ENCODE results near the gene PDXDC1.
"Not testable (repeated sequence)": the region's sequence is repeated elsewhere in the genome, so short reads cannot be mapped to it uniquely, and the experiment has no call there.

Gene PDXDC1

DNA sequence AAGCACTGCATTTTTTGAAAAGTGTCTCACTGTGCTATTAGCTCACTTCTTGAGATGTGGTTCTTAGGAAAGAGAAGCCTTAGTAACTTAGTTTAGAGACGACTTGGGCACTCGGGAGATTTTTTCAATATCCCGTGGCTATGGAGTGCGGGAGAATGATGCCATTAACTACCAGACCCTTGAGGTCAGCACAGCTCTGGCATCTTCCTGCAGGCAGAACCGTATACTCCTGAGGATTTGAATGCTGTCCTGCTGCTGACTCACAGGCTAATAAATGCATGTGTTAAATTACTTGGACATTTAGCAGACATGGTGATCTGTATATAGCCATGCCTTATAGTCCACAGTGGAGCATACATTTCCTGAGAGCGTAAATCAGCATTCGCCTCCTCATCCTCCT lies 46.6 kb downstream of the PDXDC1 start:
- peak; percentile 76 for DNase-seq

DNA sequence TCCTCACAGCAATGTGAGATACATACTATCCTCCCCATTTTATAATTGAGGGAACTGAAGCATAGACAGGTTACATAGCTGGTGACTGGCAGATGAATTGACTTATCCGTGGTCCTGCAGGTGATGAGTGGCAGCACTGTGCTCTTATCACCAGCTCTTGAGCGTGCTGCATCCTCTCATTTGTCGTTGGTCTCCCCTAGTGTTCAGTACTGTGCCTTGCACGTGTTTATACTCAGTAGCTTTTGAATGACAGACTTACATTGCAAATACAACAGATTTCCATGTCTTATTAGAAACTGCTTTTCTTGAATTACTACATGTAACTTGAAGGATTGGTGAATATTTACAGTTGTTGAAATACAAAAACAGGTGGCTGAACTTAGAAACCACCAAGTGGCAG lies 47.4 kb downstream of the PDXDC1 start:
- DNase-seq = peak; percentile 14

- DNase-seq = not testable (repeated sequence)
Measured at GRCh38 chr16:15023381-15024077, 48.7 kb downstream of the PDXDC1 start.

- DNase-seq = not testable (repeated sequence)
Measured at GRCh38 chr16:15024858-15025199, 50.0 kb downstream of the PDXDC1 start.

DNA sequence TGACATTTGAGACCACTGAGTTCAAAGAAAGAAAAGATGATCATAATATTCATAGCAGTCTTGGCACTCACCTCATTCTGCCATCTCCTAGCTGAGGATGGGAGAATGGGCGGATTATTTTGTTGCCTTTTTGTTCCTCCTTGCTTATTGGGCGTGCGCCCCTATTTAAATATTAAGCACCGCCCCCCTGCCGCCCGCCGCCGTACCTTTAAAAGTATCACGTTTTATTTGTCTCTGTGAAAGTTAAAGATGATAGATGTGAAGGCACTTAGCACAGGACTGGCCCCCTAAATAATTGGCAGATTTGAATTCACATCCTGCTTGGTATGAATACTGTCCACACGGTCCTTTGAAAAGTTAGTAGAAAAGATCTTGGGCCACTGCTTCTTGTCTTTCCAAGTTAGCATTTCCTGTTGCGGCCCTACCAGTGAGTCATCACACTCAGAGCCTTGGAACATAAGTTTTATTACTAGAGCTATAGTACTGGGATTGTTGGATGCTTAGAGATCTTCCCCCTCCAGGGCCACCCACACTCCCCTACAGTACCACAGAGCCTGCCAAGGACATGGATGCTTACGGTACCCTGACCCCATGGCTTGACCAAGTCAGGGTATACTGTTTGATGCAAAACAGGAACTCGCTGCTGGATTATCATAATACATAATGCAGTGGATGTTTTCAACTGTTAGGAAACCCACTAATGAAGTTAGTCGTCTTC lies 50.6 kb downstream of the PDXDC1 start:
- peak; percentile 57 for DNase-seq

GRCh38 chr16:15027051-15027450 lies 52.2 kb downstream of the PDXDC1 start:
- not testable (repeated sequence) for DNase-seq

GRCh38 chr16:15027503-15028344 lies 52.9 kb downstream of the PDXDC1 start:
- DNase-seq = not testable (repeated sequence)

DNA sequence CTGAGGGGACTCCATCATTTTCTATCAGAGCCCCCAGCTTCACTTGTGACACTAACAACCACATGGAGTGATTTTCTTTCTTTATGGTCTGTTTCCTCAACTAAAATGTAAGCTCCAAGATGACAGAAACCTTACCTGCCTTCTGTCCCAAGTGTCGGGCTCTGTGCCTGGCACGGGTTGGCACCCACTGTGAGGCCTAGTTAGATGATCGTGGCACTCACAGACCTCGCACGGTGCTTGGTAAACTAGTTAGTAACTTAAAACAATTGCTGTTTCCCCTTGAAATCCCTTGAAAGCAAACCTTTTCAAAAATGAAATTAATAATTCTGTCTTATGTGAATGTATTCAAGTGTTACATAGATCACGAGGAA lies 53.5 kb downstream of the PDXDC1 start:
- not testable (repeated sequence) for DNase-seq

GRCh38 chr16:15028801-15029698 lies 54.2 kb downstream of the PDXDC1 start:
- DNase-seq = peak; percentile 18

DNA sequence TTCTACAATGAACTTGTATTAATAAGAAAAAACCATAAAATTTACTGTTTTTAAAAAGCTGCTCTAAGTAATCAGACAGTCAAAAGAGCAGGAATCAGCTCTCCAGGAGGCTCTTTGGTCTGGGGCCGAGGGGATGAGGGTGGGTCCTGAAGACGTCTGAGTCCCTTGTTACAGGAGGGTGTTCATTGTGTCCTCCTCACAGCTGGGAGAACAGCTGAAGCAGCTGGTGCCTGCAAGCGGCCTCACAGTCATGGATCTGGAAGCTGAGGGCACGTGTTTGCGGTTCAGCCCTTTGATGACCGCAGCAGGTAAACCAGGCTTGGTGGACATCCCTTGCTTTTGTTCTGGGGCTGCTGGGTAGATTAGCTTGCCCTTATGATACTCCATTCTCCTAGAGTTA lies 54.9 kb downstream of the PDXDC1 start:
- not testable (repeated sequence) for DNase-seq

DNA sequence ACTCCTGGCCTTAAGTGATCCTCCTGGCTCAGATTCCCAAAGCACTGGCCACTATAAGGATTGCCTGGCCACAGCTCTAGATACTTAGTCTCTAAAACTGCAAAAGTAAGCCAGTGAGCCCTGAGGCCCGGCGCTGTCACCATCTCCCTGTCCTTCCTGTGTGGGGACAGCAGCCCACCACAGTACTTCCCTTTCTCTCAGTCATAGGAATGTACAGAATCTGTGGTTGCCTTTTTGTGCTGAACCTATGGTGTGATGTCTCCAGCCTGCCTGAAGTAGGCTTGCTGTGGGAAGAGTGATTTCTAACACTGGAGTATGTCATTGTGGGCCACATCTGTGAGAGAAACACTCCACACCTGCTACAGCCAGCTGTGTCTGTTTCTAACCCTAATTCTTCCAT lies 56.4 kb downstream of the PDXDC1 start:
- no peak for DNase-seq

GRCh38 chr16:15031586-15031985 lies 56.8 kb downstream of the PDXDC1 start:
- no peak for DNase-seq

DNA sequence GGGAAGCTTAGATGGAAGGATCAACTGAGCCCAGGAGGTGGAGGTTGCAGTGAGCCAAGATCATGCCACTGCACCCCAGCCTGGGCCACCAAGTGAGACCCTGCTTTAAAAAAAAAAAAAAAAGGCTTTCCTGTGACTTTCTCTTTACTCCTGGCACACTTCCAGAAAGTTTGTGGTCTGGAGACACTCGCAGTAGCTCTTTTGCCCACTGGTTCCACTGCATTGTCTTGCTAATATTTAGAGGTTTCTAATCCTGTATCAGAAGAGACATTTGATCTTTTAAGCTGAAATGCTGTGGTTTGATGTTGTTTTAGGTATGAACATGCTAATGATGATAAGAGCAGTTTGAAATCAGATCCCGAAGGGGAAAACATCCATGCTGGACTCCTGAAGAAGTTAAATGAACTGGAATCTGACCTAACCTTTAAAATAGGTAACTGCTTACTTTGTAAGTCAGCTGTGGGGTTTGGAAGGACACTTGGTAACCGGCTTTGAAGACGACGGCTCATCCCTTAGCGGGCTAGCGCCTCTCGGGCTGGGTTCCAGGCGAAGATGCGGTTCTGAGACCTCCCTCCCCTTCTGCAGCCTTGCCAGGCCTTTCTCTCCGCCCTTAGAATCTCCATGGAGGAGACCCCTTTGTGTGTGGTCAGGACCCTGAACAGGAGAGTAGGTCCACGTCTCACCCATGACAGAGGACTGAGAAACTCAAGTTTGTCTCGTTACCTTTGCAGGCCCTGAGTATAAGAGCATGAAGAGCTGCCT lies 57.9 kb downstream of the PDXDC1 start:
- peak; percentile 27 for DNase-seq

GRCh38 chr16:15033309-15033707 lies 58.5 kb downstream of the PDXDC1 start:
- DNase-seq = no peak

GRCh38 chr16:15034266-15035162 lies 59.7 kb downstream of the PDXDC1 start:
- no peak for DNase-seq

DNA sequence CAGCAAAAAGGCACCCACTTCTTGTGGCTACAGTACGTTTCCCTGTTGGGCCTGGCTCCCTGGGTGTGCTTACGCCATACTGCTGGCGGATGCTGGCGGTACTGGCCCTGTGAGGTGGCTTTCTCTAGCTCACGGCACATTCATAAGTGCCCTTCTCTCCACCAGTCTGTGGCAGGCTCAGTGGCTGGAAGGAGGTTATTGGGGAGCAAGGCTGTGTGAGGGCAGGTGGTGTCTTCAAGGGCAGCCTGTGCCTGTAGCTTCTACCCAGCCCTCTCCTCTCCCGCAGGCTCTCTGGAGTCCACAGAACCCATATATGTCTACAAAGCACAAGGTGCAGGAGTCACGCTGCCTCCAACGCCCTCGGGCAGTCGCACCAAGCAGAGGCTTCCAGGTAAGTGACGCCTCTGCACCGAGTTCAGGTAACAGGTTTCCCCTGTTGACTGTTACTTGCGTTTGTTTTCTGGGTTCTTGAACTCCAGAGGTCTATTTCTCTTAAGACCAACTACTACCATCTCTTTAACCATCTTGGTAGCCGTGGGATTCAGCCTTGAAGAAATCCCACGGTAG lies 60.4 kb downstream of the PDXDC1 start:
- no peak for DNase-seq

- no peak for DNase-seq
Measured at GRCh38 chr16:15037003-15037402, 62.2 kb downstream of the PDXDC1 start.

DNA sequence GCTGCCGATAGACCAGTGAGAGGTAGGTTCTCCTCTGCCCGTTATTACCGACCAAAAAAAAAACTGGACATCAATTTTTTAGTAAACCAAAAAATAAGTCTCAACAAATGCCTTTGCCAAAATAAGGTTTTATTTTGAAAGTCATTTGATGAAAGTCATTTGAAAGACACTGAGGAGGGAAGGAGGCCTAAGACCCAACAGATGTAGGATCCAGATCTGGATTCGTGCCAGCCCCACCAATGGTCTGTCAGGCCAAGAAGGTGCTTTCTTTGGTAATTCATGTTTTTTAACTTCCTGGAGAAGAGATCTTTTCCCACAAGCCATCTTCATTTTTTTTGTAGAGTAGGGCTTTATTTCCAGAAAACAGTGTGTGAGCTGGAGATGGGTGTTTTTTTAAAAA lies 62.9 kb downstream of the PDXDC1 start:
- DNase-seq = no peak

GRCh38 chr16:15038689-15039088 lies 63.9 kb downstream of the PDXDC1 start:
- DNase-seq = no peak

GRCh38 chr16:15041271-15042004 lies 66.6 kb downstream of the PDXDC1 start:
- DNase-seq = peak; percentile 11
